Body of pancreas (tissue), 4 donors: ENCODE results near the gene FBLN5. TPM values are rescaled to one million over a fixed set of nuclear protein-coding genes. Genes with fewer than 3 reads are reported as not detected.
A peak's percentile ranks its signal among the peaks of the same experiment; 100 is the strongest.

Experiments used
- ATAC-seq: fragments of 150-250 bp; one replicate; pipeline ENCODE4 v1.9.1; 2016
- DNase-seq, 4 donors: peaks; one replicate each; pipeline ENCODE4 v3.0.0-alpha.2; 2019
- H3K27ac ChIP-seq, 4 donors: fragments of 200-600 bp; sonication (generic); 1 replicate in 3 of 4; 2 replicates in 1 of 4; pipeline versions ENCODE4 v1.5.1 to v1.6.1; 2016 to 2019; ENCODE audit warnings: mild to moderate bottlenecking in 1 of 4, mixed read lengths in 1 of 4, moderate library complexity in 1 of 4
- H3K27me3 ChIP-seq, 2 donors: fragments of 200-600 bp; sonication (generic); one replicate each; pipeline ENCODE4 v1.6.0; 2016; ENCODE audit warnings: mild to moderate bottlenecking in 1 of 2
- H3K36me3 ChIP-seq, 2 donors: fragments of 200-600 bp; sonication (generic); replicated peaks in 1 of 2; 2 replicates each; pipeline ENCODE4 v1.5.1; 2016; ENCODE audit warnings: low read depth in 2 of 2; ENCODE audit not compliant: insufficient read depth in 1 of 2
- H3K4me1 ChIP-seq: fragments of 200-600 bp; sonication (generic); one replicate; pipeline ENCODE4 v1.6.0; 2016
- H3K4me3 ChIP-seq, 2 donors: fragments of 200-600 bp; sonication (generic); 1 replicate in 1 of 2; 2 replicates in 1 of 2; pipeline ENCODE4 v1.5.1; 2016 to 2019
- H3K9me3 ChIP-seq, 3 donors: fragments of 200-600 bp; sonication (generic); 1 replicate in 2 of 3; 2 replicates in 1 of 3; pipeline ENCODE4 v1.5.1; 2016
- POLR2A ChIP-seq, 3 donors: fragments of 450-650 bp; IDR thresholded peaks; one replicate each; pipeline ENCODE4 v1.6.1; 2016; ENCODE audit warnings: antibody characterized with exemption in 3 of 3, mild to moderate bottlenecking in 2 of 3
- WGBS, 2 donors: methylation state at CpG; one replicate each; pipeline ENCODE4 v1.1.5; 2017; 5-methylcytosine and 5-hydroxymethylcytosine counted together
- intact Hi-C: fragments of 100-400 bp; cut with DNase I; formaldehyde crosslinking; loops from one replicate; pipeline ENCODE4 v1.15.1; 2023
- total RNA-seq, 2 donors: library from RNA; depleted of rRNA; stranded (reverse); fragments of >200 nt; gene quantifications; one replicate each; pipeline ENCODE4 v1.1.0, GENCODE V29; 2016
- TF ChIP-seq, protein P1 (sequence below), 7 experiments: fragments of 450-650 bp in 4 of 7; fragments of 200-600 bp in 3 of 7; sonication (generic) in 3 of 7; IDR thresholded peaks; one replicate each; pipeline ENCODE4 v1.5.1; 2016 to 2019; ENCODE audit warnings: antibody characterized with exemption in 7 of 7

The FBLN5 gene
- total RNA-seq, 2 donors from 2014 or later, result 52.1 to 129 TPM

DNA sequence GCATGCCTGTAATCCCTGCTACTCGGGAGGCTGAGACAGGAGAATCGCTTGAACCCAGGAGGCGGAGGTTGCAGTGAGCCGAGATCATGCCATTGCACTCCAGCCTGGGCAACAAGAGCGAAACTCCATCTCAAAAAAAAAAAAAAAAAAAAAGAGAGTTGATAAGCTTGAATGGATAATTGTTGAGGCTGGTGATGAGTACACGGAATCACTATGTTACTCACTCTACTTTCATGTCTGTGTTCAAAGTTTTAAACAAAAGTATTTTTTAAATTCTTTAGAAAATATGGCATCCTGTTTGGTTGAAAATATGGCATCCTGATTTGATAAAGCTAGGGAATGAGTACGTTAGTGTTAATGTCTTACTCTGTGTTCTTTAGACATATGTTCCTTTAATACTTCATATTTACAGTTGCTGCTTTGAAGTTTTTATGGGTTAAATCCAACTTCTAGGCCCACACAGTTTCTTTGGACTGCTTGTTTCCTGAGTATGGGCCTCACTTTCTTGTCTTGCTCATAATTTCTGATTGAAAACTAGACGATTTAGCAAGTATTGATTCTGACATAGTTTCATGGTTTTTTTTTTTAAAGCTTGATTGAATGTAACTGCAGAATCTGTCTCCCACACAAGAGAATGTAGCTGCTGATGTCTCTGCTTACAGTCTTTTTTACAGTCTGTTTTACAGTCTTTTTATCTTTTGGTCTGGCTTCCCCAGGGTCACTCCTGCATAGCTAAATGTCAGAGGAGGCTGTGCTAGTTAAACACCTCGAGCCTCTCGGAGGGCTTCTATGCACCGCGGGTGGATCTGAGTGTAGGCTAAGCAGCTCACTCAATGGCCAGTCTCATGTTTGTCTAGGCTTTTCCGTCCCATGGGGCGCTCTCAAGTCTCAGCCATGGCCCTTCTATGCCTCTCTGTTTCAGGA is 14.1 kb upstream of the FBLN5 start:
- H3K4me3 ChIP-seq, result no peak overlapping the region
- WGBS, 2 donors, result 54 to 56% methylated on average over 13 to 14 of the region's 14 CpGs
- no peak for DNase-seq
- H3K36me3 ChIP-seq, result no peaks in the 10 kb centered on the region
- intact Hi-C loops, result no loop called here
- H3K4me1 ChIP-seq, result peaks cover 16% of the 10 kb centered on the region
- H3K9me3 ChIP-seq, result no peaks in the 10 kb centered on the region
- H3K27ac ChIP-seq, result no peak overlapping the region
- TF ChIP-seq, protein P1, sequence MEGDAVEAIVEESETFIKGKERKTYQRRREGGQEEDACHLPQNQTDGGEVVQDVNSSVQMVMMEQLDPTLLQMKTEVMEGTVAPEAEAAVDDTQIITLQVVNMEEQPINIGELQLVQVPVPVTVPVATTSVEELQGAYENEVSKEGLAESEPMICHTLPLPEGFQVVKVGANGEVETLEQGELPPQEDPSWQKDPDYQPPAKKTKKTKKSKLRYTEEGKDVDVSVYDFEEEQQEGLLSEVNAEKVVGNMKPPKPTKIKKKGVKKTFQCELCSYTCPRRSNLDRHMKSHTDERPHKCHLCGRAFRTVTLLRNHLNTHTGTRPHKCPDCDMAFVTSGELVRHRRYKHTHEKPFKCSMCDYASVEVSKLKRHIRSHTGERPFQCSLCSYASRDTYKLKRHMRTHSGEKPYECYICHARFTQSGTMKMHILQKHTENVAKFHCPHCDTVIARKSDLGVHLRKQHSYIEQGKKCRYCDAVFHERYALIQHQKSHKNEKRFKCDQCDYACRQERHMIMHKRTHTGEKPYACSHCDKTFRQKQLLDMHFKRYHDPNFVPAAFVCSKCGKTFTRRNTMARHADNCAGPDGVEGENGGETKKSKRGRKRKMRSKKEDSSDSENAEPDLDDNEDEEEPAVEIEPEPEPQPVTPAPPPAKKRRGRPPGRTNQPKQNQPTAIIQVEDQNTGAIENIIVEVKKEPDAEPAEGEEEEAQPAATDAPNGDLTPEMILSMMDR (IDR thresholded peaks at IDR 0.05), result no peak
- TF ChIP-seq POLR2A (IDR thresholded peaks at IDR 0.05), result no peak
- peak; percentile 27 for ATAC-seq
- H3K27me3 ChIP-seq, result no peaks in the 10 kb centered on the region

DNA sequence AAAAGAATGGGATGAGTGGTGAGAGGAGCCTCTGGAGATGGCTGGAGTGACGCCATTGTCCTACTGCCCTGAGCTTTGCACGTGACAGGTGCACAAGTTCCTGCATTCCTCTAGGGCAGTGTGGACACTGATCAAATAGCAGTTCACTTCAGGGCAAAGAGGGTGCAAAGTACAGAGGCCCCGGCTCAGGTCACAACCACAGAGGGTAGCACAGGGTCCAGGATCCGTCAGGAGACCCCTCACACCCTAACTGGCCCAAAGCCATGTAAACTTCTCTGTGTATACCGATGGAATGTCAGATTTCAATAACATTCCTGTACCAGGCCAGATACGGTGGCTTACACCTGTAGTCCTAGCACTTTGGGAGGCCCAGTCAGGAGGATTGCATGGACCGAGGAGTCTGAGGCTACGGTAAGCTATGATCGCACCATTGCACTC is 10.4 kb upstream of the FBLN5 start:
- intact Hi-C loops, result no loop called here
- Histone ChIP-seq H3K9me3 (no peaks in the 10 kb centered on the region), H3K4me3 (no peak overlapping the region), H3K27ac (no peak overlapping the region), H3K27me3 (no peaks in the 10 kb centered on the region), H3K36me3 (no peaks in the 10 kb centered on the region), H3K4me1 (peaks cover 13% of the 10 kb centered on the region)
- TF ChIP-seq POLR2A (IDR thresholded peaks at IDR 0.05), result no peak
- TF ChIP-seq, protein P1 (IDR thresholded peaks at IDR 0.05), result no peak
- ATAC-seq (no peak), DNase-seq (no peak)
- 66 to 78% methylated on average over 9 of the region's 9 CpGs for WGBS, 2 donors

DNA sequence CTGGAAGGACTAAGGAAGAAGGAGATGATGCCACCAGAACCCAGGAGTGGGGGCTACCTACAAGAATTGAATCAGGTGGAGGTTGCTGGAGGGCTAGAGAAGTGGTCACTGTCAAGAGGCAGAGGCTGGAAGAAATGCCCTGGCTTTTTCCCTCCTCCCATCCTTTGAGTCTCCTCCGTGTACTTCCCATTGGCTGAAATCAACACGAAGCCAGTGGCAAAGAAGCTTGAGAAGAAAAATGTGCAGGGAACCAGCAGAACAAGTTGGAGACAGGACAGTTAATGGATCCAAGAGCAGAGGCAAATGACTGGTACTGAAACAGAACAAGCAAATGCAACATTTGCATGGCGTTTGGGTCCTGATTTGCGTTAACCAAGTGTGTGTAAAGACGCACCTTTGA is 9.1 kb upstream of the FBLN5 start:
- no peaks in the 10 kb centered on the region for H3K9me3 ChIP-seq
- intact Hi-C loops, result no loop called here

DNA sequence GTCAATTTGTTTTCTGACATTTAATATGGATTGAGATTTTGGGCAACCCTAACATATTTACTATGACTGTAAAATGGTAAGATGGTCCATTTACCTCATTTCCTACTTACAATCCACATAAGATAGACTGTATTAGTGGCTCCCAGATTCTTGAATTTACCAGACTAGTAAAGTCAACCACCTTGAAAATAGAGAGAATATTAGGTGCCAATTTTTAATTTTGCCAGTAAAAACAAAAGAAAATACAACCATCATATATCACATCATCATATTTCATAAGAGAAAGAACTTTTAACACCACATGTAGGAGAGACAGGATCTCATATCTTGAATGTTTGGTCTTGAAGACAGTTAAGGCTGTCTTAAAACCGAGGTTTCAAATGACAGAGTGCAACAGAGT is 7.7 kb upstream of the FBLN5 start:
- no peak for TF ChIP-seq POLR2A (IDR thresholded peaks at IDR 0.05)
- TF ChIP-seq, protein P1 (IDR thresholded peaks at IDR 0.05), result no peak
- ATAC-seq (no peak), DNase-seq (no peak)
- no peak overlapping the region for H3K27ac ChIP-seq
- intact Hi-C loops, result no loop called here
- no peaks in the 10 kb centered on the region for H3K9me3 ChIP-seq
- H3K4me1 ChIP-seq, result peaks cover 5% of the 10 kb centered on the region
- H3K27me3 ChIP-seq, result no peaks in the 10 kb centered on the region
- 28 to 62% methylated on average over 1 of the region's 1 CpG for WGBS, 2 donors
- H3K4me3 ChIP-seq, result no peak overlapping the region
- no peaks in the 10 kb centered on the region for H3K36me3 ChIP-seq

More for the DNA sequence above, 9.1 kb upstream of the FBLN5 start:
- Histone ChIP-seq H3K36me3 (no peaks in the 10 kb centered on the region), H3K4me3 (no peak overlapping the region), H3K4me1 (peaks cover 7% of the 10 kb centered on the region), H3K27me3 (no peaks in the 10 kb centered on the region), H3K27ac (no peak overlapping the region)
- 70 to 79% methylated on average over 5 of the region's 5 CpGs for WGBS, 2 donors
- no peak for DNase-seq
- TF ChIP-seq, protein P1 (IDR thresholded peaks at IDR 0.05), result no peak
- ATAC-seq, result no peak
